GM04504 (cell line): Measurements from ENCODE around the gene COL16A1.
A peak's percentile ranks its signal among the peaks of the same experiment; 100 is the strongest.

Experiments used
- DNase-seq: peaks from one replicate; pipeline ENCODE4 v3.0.0-alpha.2; 2012; ENCODE audit warnings: low read depth

The COL16A1 gene

GRCh38 chr1:31647106-31647505 lies 56.7 kb downstream of the COL16A1 start:
- DNase-seq: no peak

- DNase-seq: no peak
Observed at GRCh38 chr1:31646259-31646960, 57.4 kb downstream of the COL16A1 start.

GRCh38 chr1:31645274-31645568 lies 58.6 kb downstream of the COL16A1 start:
- no peak for DNase-seq

GRCh38 chr1:31644560-31645273 lies 59.1 kb downstream of the COL16A1 start, which contains the start of gene PEF1:
TSS of gene PEF1 (minus strand) at chr1:31644876. CDS start at chr1:31644864, 12 bp downstream.
- DNase-seq: peak; percentile 97

GRCh38 chr1:31643976-31644559 lies 59.7 kb downstream of the COL16A1 start:
- DNase-seq: no peak

- no peak for DNase-seq
Observed at GRCh38 chr1:31642897-31643296, 60.9 kb downstream of the COL16A1 start.

GRCh38 chr1:31642366-31642765 lies 61.5 kb downstream of the COL16A1 start:
- DNase-seq: no peak

DNA sequence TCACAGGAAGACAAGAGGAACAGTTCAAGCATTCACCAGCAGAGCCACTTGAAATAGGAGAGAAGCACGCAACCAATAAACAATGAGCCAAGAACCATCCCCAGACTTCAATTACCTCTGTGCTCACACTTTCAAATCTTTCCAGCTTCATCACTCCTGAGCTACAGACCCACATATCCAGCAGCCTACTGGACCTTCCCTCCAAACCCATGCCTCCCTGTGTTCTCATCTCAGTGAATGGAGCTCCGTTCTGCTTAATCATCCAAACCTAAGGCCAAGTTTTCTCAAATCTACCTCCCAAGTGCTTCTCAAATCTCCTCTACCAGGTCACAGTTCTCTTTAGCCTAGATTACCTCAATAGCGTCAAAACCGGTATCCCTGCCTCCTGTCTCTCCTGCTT lies 62.9 kb downstream of the COL16A1 start:
- no peak for DNase-seq

- DNase-seq: no peak
Observed at GRCh38 chr1:31640179-31640578, 63.6 kb downstream of the COL16A1 start.

- no peak for DNase-seq
Observed at GRCh38 chr1:31639543-31639942, 64.3 kb downstream of the COL16A1 start.

- no peak for DNase-seq
Observed at GRCh38 chr1:31637915-31638673, 65.7 kb downstream of the COL16A1 start.

DNA sequence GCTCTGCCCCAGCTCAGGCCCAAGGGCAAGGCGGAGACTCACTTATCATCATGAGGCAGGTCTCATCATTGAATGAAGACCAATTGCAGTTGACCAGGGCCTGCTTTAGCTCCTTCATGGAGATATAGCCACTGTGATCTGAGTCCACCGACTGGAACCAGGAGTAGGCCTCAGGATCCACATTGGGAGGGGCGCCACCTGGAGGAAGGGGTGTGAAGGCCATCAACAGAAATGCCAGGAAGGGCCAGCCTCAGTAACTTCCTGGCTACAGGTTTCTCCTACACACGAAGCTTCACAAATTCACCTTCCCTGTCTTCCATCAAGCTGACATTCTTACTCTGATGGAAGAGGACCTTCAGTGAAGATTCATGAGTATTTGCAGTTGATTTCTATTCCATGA lies 70.7 kb downstream of the COL16A1 start:
- no peak for DNase-seq

DNA sequence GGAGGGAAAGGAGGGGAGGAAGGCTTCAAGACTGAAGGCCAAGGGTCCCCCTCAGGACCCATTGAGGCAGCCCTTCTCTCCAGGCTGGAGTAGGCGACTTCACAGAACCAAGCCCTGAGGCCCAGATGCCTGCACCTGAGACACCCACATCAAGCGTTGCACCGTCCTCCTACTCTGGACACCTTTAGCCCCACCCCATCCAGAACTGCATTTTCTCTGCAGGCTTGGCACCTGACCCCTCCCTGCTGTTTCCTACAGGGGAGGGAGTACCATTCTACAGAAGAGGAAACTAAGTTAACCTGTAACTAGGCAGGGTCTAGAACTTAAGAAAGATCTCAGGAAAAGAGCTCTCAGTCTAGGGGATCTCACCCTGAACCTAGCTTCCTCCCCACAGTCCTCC lies 71.2 kb downstream of the COL16A1 start:
- no peak for DNase-seq

DNA sequence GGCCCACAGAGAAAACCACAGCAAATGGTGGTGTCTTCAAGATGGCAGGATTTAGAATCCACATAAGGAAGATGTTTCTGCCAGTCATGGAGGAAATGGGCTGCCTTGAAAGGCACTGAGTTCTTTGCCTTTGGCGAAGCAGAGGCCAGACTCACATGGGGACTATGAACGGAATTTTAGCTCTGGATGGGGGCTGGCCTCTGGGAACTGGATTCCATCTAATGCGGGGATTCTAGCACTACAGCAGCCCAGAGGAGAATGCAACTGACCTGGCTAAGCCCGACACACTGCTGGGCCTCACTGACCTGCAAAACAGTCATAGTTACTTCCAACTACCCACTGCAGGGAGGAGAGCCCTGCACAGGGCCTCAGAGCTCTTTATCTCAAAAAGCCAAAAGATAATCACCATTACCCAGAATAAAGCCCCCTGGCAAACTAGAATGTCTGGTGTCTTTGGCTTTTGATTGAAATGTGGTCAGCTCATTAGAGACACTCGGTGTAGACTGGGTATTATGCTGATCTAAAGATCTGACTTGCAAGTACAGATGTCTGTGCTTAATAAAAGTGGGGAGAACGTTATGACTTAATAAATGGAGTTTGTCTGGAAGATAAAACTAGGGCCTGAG lies 74.8 kb downstream of the COL16A1 start:
- no peak for DNase-seq

DNA sequence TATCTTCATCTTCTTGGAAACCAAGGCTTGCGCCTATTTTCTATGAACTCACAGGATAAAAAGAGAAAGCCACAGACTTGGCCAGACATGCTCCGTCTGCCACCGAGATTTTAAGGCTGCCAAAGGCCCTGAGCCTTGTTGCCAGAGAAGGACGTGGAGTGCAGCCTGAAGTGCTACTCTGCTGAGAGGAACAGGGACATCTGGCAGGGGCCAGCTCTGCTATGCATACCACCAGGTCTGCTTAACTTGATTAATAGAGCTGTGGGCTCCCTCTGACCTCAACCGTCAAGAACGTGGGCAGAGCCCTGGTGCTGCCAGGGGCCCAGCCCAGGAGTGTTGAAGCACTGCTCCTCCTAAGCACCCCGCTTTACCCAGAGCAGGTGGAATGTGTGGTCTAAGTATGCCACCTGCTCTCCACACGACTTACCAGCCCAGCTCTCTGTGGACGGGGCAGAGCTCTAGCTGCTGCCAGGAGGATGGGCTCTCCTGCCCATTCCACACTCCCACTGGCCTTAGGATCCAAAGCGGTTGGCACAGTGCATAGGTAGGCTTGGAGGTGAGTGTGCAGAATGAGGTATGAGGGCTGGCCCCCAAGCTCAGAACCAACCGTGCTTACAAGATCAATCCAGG lies 75.8 kb downstream of the COL16A1 start:
- DNase-seq: no peak

- DNase-seq: no peak
Observed at GRCh38 chr1:31627301-31627929, 76.4 kb downstream of the COL16A1 start.

GRCh38 chr1:31626223-31627207 lies 77.3 kb downstream of the COL16A1 start:
- peak; percentile 35 for DNase-seq

DNA sequence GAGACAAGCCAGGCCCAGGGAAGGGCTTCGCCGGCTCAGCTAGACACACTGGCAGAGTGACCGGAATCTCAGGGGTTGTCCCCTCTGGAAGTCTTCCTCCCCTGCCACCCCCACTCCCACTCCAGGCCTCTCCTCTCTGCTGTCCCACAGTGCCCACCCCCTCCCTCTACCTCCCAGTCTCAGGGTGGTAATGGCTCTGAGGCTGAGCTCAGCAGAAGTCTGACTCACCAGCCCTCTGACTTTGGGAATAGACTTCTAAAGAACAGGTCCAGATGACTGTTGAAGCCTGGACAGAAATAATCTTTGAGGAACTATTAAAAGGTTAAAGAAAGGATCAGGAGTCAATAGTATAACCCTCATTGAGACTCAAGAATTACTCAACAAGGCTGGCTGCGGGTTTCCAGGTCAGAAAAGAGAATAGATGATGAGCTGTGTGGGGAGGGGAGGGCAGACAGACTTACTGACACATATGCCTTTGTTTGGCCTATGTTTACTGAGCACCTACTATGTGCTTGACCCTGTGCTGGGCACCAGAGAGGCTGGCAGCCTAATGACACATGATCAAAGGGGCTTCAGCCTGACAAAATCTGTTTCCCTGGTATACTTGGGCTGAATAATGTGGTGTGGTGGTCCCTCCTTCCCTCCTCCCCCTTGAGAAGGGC lies 78.1 kb downstream of the COL16A1 start:
- peak; percentile 40 for DNase-seq

- DNase-seq: no peak
Observed at GRCh38 chr1:31624731-31625514, 78.9 kb downstream of the COL16A1 start.
